ENCODE results near the gene GIGYF1.

DNA sequence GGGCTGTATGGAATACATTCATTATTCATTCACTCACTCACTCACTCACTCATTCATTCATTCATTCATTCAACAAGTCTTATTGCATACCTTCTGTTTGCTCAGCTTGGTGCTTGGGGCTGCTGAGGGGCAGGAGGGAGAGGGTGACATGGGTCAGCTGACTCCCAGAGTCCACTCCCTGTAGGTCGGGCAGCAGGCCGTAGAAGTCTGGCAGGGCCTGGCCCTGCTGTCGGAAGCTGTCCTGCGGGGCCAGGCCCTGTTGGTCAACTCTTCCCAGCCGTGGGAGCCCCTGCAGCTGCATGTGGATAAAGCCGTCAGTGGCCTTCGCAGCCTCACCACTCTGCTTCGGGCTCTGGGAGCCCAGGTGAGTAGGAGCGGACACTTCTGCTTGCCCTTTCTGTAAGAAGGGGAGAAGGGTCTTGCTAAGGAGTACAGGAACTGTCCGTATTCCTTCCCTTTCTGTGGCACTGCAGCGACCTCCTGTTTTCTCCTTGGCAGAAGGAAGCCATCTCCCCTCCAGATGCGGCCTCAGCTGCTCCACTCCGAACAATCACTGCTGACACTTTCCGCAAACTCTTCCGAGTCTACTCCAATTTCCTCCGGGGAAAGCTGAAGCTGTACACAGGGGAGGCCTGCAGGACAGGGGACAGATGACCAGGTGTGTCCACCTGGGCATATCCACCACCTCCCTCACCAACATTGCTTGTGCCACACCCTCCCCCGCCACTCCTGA, 28.6 kb upstream of the GIGYF1 start:
- TF ChIP-seq, protein P1, sequence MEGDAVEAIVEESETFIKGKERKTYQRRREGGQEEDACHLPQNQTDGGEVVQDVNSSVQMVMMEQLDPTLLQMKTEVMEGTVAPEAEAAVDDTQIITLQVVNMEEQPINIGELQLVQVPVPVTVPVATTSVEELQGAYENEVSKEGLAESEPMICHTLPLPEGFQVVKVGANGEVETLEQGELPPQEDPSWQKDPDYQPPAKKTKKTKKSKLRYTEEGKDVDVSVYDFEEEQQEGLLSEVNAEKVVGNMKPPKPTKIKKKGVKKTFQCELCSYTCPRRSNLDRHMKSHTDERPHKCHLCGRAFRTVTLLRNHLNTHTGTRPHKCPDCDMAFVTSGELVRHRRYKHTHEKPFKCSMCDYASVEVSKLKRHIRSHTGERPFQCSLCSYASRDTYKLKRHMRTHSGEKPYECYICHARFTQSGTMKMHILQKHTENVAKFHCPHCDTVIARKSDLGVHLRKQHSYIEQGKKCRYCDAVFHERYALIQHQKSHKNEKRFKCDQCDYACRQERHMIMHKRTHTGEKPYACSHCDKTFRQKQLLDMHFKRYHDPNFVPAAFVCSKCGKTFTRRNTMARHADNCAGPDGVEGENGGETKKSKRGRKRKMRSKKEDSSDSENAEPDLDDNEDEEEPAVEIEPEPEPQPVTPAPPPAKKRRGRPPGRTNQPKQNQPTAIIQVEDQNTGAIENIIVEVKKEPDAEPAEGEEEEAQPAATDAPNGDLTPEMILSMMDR (IDR thresholded peaks at IDR 0.05; ENCODE audit: poor library complexity, severe bottlenecking): no peak
- TF ChIP-seq POLR2AphosphoS5 (IDR thresholded peaks at IDR 0.05): no peak
- no peak for TF ChIP-seq EP300 (conservative IDR thresholded peaks at IDR 0.05; ENCODE audit: poor library complexity, severe bottlenecking)
- TF ChIP-seq RAD21 (conservative IDR thresholded peaks at IDR 0.05): no peak
- no peak for TF ChIP-seq EZH2 (IDR thresholded peaks at IDR 0.05; ENCODE audit: borderline replicate concordance, insufficient read depth, low read length, poor library complexity, severe bottlenecking)
